Mesenchymal stem cell (in vitro differentiated cells and primary cell): ENCODE measurements around the gene DHX40.

Experiments
- DNase-seq: peaks from one replicate; pipeline ENCODE4 v3.0.0-alpha.2; 2013
- H2AFZ ChIP-seq: one replicate; pipeline ENCODE4 v1.6.1; 2013; ENCODE audit warnings: low read depth, mild to moderate bottlenecking, control low read depth, inconsistent platforms, low read length, moderate library complexity
- H2AK5ac ChIP-seq: 2 replicates; pipeline ENCODE4 v1.6.1; 2013; ENCODE audit warnings: low read length, moderate library complexity, mild to moderate bottlenecking, inconsistent platforms; ENCODE audit not compliant: severe bottlenecking
- H2BK120ac ChIP-seq: one replicate; pipeline ENCODE4 v1.6.1; 2013; ENCODE audit warnings: low read depth, mild to moderate bottlenecking, inconsistent platforms, low read length, moderate library complexity
- H2BK12ac ChIP-seq, 2 experiments: one replicate each; pipeline ENCODE4 v1.6.1; 2013; ENCODE audit warnings: inconsistent platforms in 2 of 2, low read length in 2 of 2, mild to moderate bottlenecking in 2 of 2, moderate library complexity in 2 of 2, control low read depth in 1 of 2
- H2BK15ac ChIP-seq: one replicate; pipeline ENCODE4 v1.6.1; 2013; ENCODE audit warnings: mild to moderate bottlenecking, low read depth, inconsistent platforms; ENCODE audit not compliant: poor library complexity, severe bottlenecking
- H2BK5ac ChIP-seq: 2 replicates; pipeline ENCODE4 v1.6.1; 2013; ENCODE audit warnings: low read depth, mild to moderate bottlenecking, low read length, control low read depth, inconsistent platforms; ENCODE audit not compliant: poor library complexity, severe bottlenecking
- H3K14ac ChIP-seq, 2 experiments: one replicate each; pipeline ENCODE4 v1.6.1; 2013; ENCODE audit warnings: inconsistent platforms in 2 of 2, low read length in 2 of 2, control low read depth in 1 of 2, mild to moderate bottlenecking in 1 of 2, moderate library complexity in 1 of 2
- H3K18ac ChIP-seq, 2 experiments: one replicate each; pipeline ENCODE4 v1.6.1; 2013; ENCODE audit warnings: inconsistent platforms in 2 of 2, low read length in 2 of 2, control low read depth in 1 of 2, low read depth in 1 of 2, mild to moderate bottlenecking in 1 of 2
- H3K23ac ChIP-seq, 2 experiments: one replicate each; pipeline ENCODE4 v1.6.1; 2013; ENCODE audit warnings: inconsistent platforms in 2 of 2, low read length in 2 of 2, mild to moderate bottlenecking in 2 of 2, moderate library complexity in 2 of 2, control low read depth in 1 of 2
- H3K27ac ChIP-seq: 2 replicates; pipeline ENCODE4 v1.5.1; 2013; ENCODE audit warnings: mild to moderate bottlenecking, moderate library complexity, low read length, control low read depth, inconsistent platforms; ENCODE audit not compliant: poor library complexity, severe bottlenecking
- H3K27me3 ChIP-seq, 2 experiments: 2 replicates each; pipeline versions ENCODE4 v1.6.1 to v1.7.0; 2013; ENCODE audit warnings: low read length in 2 of 2, mild to moderate bottlenecking in 2 of 2, moderate library complexity in 2 of 2, control low read depth in 1 of 2, inconsistent platforms in 1 of 2; ENCODE audit not compliant: control insufficient read depth in 1 of 2, insufficient read depth in 1 of 2
- H3K36me3 ChIP-seq, 2 experiments: 2 replicates each; pipeline versions ENCODE4 v1.6.1 to v1.7.0; 2013; ENCODE audit warnings: low read length in 2 of 2, control low read depth in 1 of 2, inconsistent platforms in 1 of 2, low read depth in 1 of 2, mild to moderate bottlenecking in 1 of 2; ENCODE audit not compliant: insufficient read depth in 2 of 2, control insufficient read depth in 1 of 2
- H3K4ac ChIP-seq, 2 experiments: one replicate each; pipeline ENCODE4 v1.6.1; 2013; ENCODE audit warnings: inconsistent platforms in 2 of 2, low read length in 2 of 2, mild to moderate bottlenecking in 2 of 2, moderate library complexity in 2 of 2, control low read depth in 1 of 2, low read depth in 1 of 2
- H3K4me1 ChIP-seq: 2 replicates; pipeline ENCODE4 v1.6.1; 2013; ENCODE audit warnings: low read depth, low read length, control low read depth; ENCODE audit not compliant: control insufficient read depth, insufficient read depth
- H3K4me2 ChIP-seq: 2 replicates; pipeline ENCODE4 v1.6.1; 2013; ENCODE audit warnings: low read length, mild to moderate bottlenecking, inconsistent platforms; ENCODE audit not compliant: poor library complexity, severe bottlenecking
- H3K4me3 ChIP-seq, 2 experiments: 2 replicates each; pipeline versions ENCODE4 v1.5.1 to v1.7.0; 2013; ENCODE audit warnings: low read length in 2 of 2, mild to moderate bottlenecking in 2 of 2, control low read depth in 1 of 2, low read depth in 1 of 2; ENCODE audit not compliant: insufficient read depth in 1 of 2
- H3K79me1 ChIP-seq: replicated peaks from 2 replicates; pipeline ENCODE4 v1.6.1; 2013; ENCODE audit warnings: mild to moderate bottlenecking, control low read depth, low read length, inconsistent platforms; ENCODE audit not compliant: poor library complexity, severe bottlenecking
- H3K9ac ChIP-seq: 2 replicates; pipeline ENCODE4 v1.7.0; 2013; ENCODE audit warnings: mild to moderate bottlenecking, low read length, moderate library complexity
- H3K9me3 ChIP-seq: 2 replicates; pipeline ENCODE4 v1.7.0; 2013; ENCODE audit warnings: mild to moderate bottlenecking, low read length; ENCODE audit not compliant: control insufficient read depth
- H4K8ac ChIP-seq: one replicate; pipeline ENCODE4 v1.6.1; 2013; ENCODE audit warnings: inconsistent platforms, mild to moderate bottlenecking, low read length, moderate library complexity
- H4K91ac ChIP-seq: one replicate; pipeline ENCODE4 v1.6.1; 2013; ENCODE audit warnings: mild to moderate bottlenecking, low read length, inconsistent platforms
- WGBS: methylation state at CpG from one replicate; pipeline ENCODE4 v1.1.7; 2013; ENCODE audit warnings: mixed read lengths; 5-methylcytosine and 5-hydroxymethylcytosine counted together

DHX40 gene

DNA sequence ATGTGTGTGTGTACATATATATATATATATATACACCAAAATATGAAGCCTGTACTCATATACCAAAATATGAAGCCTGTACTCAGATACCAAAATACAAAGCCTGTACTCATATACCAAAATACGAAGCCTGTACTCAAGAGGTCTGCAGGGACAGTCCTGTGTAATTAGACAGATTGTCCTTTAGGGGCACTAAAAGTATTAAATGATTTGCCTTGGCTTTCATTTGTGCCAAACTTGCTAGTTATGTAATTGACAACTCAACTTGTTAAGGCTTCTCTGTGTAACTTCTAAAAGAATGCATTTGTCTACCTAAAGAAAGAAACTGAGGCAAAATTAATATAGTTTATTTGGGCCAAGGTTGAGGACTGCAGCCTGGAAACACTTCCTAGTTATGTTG is 30.8 kb upstream of the DHX40 start:
- 43% methylated on average over 1 of the region's 1 CpG for WGBS
- no peak overlapping the region for H2BK15ac ChIP-seq
- no peak overlapping the region for H4K8ac ChIP-seq
- no peaks in the 10 kb centered on the region for H3K4me1 ChIP-seq
- no peak for DNase-seq
- no peak overlapping the region for H3K4me2 ChIP-seq
- H3K4me3 ChIP-seq: no peak overlapping the region
- no peak overlapping the region for H2AK5ac ChIP-seq
- H3K4ac ChIP-seq: no peak overlapping the region
- no peaks in the 10 kb centered on the region for H3K79me1 ChIP-seq
- H2BK120ac ChIP-seq: no peak overlapping the region
- H3K18ac ChIP-seq: no peak overlapping the region
- H3K27ac ChIP-seq: no peak overlapping the region
- H3K9me3 ChIP-seq: no peaks in the 10 kb centered on the region
- H2BK5ac ChIP-seq: no peak overlapping the region
- no peak overlapping the region for H3K9ac ChIP-seq
- no peaks in the 10 kb centered on the region for H3K36me3 ChIP-seq
- no peak overlapping the region for H3K23ac ChIP-seq
- no peak overlapping the region for H3K14ac ChIP-seq
- peaks cover 0 to 7% of the 10 kb centered on the region in 2 experiments for H3K27me3 ChIP-seq
- no peak overlapping the region for H4K91ac ChIP-seq
- no peak overlapping the region for H2AFZ ChIP-seq
- no peak overlapping the region for H2BK12ac ChIP-seq

DNA sequence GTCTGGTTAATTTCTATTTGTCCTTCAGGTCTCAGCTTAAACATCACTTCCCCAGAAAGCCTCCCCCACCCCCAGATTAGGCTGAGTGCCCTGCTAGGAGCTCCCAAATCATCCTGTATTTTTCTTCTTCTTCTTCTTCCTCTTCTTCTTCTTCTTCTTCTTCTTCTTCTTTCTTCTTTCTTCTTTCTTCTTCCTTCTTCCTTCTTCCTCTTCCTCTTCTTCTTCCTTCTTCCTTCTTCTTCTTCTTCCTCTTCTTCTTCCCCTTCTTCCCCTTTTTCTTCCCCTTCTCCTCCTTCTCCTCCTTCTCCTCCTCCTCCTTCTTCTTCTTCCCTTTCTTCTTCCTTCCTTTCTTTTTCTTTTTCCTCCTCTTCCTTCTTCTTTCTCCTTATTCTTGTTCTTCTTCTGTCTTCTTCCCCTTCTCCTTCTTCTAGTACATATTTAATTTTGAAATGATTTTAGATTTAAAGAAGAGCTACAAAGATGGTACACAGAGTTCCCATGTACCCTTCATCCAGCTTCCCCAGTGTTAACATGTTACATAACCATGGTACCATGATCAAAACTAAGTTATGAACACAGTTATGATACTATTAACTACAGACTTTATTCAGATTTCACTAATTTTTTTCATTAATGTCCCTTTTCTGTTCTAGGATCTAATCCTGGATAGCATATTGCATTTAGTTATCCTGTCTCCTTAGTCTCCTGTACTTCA is 27.1 kb upstream of the DHX40 start:
- Histone ChIP-seq H3K27ac (no peak overlapping the region), H3K18ac (no peak overlapping the region), H4K8ac (no peak overlapping the region), H3K4me1 (no peaks in the 10 kb centered on the region), H3K27me3 (peaks cover 0 to 18% of the 10 kb centered on the region in 2 experiments), H3K14ac (no peak overlapping the region), H3K4me2 (no peak overlapping the region), H2BK120ac (no peak overlapping the region), H3K4me3 (no peak overlapping the region), H3K36me3 (no peaks in the 10 kb centered on the region), H2BK12ac (no peak overlapping the region), H3K4ac (no peak overlapping the region), H3K9me3 (no peaks in the 10 kb centered on the region), H2AK5ac (no peak overlapping the region), H2BK5ac (no peak overlapping the region), H3K23ac (no peak overlapping the region), H3K79me1 (no peaks in the 10 kb centered on the region), H4K91ac (no peak overlapping the region), H2AFZ (no peak overlapping the region), H3K9ac (no peak overlapping the region), H2BK15ac (no peak overlapping the region)
- DNase-seq: no peak

DNA sequence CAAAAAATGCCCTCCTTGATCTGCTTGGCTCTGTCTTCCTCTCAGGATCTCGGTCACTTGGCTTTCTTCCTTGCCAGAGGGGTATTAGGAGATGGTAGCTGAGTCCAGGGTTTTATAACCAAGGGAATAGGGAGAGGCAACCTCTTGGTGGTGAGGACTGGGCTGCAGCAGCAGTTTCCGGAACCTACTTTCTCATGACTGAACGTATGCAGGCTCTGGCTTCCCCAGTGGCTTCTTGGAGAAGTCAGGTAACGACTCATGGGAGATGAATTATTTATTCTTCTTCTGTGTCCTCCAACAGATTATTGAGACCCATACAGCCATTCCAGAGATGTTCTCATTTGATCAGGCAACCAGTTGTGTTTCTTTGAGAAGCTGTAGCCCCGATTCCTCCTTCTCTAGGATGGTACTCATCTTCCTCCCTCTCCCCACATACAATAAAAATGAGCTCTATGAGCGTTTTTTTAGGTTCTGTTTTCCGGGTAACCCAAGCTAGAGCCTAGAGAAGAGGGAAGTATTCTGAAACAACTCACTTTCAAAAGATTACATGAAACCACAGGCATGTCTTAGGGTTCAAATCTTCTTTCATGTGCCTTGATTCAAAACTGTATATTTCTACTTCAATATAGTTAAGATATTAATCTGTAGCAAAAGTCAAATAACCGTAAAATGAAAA is 22.3 kb upstream of the DHX40 start:
- H2BK15ac ChIP-seq: no peak overlapping the region
- H2AFZ ChIP-seq: no peak overlapping the region
- no peaks in the 10 kb centered on the region for H3K36me3 ChIP-seq
- 88% methylated on average over 4 of the region's 8 CpGs for WGBS
- H3K4me3 ChIP-seq: no peak overlapping the region
- H3K18ac ChIP-seq: no peak overlapping the region
- H2AK5ac ChIP-seq: no peak overlapping the region
- no peak overlapping the region for H3K4me2 ChIP-seq
- peaks cover 0 to 18% of the 10 kb centered on the region in 2 experiments for H3K27me3 ChIP-seq
- no peak overlapping the region for H3K23ac ChIP-seq
- no peak overlapping the region for H3K4ac ChIP-seq
- no peak overlapping the region for H2BK5ac ChIP-seq
- H3K14ac ChIP-seq: no peak overlapping the region
- H3K9me3 ChIP-seq: no peaks in the 10 kb centered on the region
- no peak overlapping the region for H2BK12ac ChIP-seq
- no peak overlapping the region for H4K91ac ChIP-seq
- H2BK120ac ChIP-seq: no peak overlapping the region
- DNase-seq: no peak
- no peak overlapping the region for H3K9ac ChIP-seq
- no peak overlapping the region for H4K8ac ChIP-seq
- no peaks in the 10 kb centered on the region for H3K79me1 ChIP-seq
- H3K27ac ChIP-seq: no peak overlapping the region
- no peaks in the 10 kb centered on the region for H3K4me1 ChIP-seq

DNA sequence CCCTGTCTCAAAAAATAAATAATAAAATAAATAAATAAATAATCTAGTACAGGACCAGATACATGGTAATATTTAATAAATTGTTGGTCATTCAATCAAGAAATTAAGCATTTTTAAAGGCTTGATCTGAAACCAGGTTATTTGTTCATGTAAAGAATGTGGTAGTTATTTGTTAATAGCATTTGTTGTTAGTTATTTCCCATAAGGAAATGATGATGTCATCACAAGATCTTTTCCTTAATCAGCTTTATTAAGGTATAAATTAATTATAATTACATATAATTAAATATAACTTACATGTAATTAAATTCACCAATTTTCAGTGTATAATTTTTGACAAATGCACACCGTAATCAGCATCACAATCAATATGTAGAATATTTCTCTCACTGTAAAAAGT is 19.5 kb upstream of the DHX40 start:
- no peak overlapping the region for H2BK120ac ChIP-seq
- no peak overlapping the region for H3K23ac ChIP-seq
- no peaks in the 10 kb centered on the region for H3K79me1 ChIP-seq
- H2BK12ac ChIP-seq: no peak overlapping the region
- no peak overlapping the region for H4K8ac ChIP-seq
- no peak overlapping the region for H3K18ac ChIP-seq
- no peak overlapping the region for H3K27ac ChIP-seq
- H3K4ac ChIP-seq: no peak overlapping the region
- 96% methylated on average over 1 of the region's 1 CpG for WGBS
- H3K27me3 ChIP-seq: peaks cover 0 to 11% of the 10 kb centered on the region in 2 experiments
- no peak overlapping the region for H3K9ac ChIP-seq
- no peak for DNase-seq
- no peak overlapping the region for H2AFZ ChIP-seq
- H3K4me1 ChIP-seq: no peaks in the 10 kb centered on the region
- H4K91ac ChIP-seq: no peak overlapping the region
- H2BK15ac ChIP-seq: no peak overlapping the region
- H2BK5ac ChIP-seq: no peak overlapping the region
- H3K4me3 ChIP-seq: no peak overlapping the region
- no peak overlapping the region for H3K14ac ChIP-seq
- no peak overlapping the region for H3K4me2 ChIP-seq
- no peak overlapping the region for H2AK5ac ChIP-seq
- H3K9me3 ChIP-seq: no peaks in the 10 kb centered on the region
- H3K36me3 ChIP-seq: no peaks in the 10 kb centered on the region
